GM19099 (cell line): ENCODE data around the gene TNS3.

Experiments
- POLR2A ChIP-seq: IDR thresholded peaks from 3 replicates; pipeline ENCODE4 v1.6.1; 2011; ENCODE audit warnings: low read depth; ENCODE audit not compliant: insufficient read length; ENCODE audit errors: extremely low read depth

The TNS3 gene

DNA sequence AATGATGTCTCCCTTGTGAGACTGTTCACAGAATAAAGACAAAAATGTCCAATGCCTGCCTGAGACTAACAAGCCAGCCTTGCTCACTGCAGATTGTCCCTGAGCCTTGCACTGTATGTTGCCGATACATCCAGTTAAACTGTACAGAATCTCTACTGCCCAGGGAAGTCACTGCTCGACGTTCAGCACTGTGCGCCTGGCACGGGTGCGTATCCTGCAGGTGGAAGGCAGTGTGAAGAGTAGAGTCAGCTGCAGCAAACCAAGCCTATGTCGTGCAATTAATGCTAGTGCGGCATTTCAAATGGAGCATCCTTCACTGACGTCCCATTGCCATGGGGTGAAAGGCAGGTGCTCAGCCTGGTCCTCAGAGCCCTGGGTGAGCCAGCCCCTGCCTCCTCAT lies 132.9 kb downstream of the TNS3 start:
- no peak for TF ChIP-seq POLR2A

DNA sequence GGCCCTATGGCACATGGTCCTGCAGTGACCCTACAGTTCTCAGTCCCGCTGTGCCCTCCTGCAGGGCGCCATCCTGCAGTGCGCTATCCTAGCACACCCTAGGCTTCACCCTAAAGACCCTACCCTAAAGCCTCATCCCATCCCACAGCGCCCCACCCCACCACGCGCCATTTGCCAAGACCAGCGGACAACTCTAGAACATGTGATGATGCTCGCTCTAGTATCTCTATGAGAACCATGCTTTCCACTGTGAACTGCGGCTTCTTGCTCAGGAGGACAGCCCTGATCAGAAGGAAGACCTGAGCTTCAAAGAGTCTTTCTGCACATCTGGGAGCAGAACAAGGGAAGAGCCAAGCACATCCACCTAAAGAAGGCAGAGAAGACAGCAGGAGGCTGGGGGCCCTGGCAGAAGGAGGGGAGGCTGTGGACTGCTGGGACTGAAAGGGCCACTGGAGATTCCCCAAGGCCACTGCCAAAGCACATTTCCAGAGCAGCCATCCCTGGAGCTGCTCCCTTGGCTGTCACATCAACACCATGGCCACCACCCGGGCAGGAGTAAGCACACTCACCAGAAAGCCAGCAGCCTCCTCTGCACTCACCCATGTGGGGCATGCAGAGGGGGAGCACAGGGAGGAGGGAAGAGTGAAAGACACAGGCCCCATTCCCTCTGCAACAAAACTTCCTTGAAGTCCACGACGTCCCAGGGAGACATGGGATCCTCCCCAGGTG lies 134.1 kb downstream of the TNS3 start:
- no peak for TF ChIP-seq POLR2A

- TF ChIP-seq POLR2A, result no peak
These were observed 134.9 kb downstream of the TNS3 start for GRCh38 chr7:47446871-47447466.

GRCh38 chr7:47444376-47445098 lies 137.4 kb downstream of the TNS3 start:
- TF ChIP-seq POLR2A, result no peak

- TF ChIP-seq POLR2A, result no peak
These were observed 138.9 kb downstream of the TNS3 start for GRCh38 chr7:47443049-47443448.

DNA sequence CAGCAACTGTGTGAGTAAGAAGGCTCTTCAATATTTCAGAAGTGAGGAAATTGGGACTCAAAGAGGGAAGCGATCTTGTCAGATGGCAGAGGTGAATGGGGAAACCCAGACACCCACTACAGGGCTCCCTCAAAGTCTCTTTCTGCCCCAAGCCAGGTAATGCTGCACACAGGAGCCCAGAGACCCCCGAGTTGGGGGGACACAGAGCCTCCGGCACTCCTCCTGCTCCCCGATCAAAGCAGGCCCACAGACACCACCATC lies 139.4 kb downstream of the TNS3 start:
- TF ChIP-seq POLR2A, result no peak

DNA sequence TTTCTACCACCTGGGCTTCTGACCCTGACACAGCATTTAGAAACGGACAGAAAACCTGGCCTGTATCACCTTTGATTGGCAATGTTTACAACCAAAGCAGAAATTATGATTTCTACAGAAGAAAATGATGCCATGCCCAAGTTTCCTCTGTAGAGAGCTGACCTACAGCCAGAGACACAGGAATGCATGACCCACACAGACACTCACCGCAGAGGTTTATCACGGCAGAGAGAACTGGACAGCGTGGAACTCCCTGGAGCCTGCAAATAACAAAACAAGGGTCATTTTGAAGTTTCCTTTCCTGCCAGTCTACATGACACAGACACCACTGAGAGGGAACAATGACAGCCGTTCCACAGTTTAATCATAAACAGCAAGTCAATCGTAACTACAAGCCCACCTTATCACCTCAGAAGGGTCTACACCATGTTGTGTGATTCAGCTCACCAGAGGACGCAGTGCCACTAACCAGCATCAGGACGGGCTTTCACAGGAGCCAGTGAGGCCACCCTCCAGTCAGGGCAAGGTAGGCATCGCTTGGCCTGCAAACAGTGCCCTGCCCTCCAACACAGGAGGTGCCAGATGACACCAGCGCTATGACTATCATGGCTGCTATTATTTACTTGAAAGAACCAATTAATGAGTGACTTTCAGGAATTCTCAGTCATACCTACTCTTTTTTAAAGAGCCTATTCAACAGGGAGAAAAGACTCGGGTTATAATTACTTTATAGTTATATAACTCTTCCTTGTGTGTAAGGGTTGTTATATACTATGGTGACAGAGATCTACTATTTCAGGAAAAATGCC lies 139.9 kb downstream of the TNS3 start:
- TF ChIP-seq POLR2A, result no peak

DNA sequence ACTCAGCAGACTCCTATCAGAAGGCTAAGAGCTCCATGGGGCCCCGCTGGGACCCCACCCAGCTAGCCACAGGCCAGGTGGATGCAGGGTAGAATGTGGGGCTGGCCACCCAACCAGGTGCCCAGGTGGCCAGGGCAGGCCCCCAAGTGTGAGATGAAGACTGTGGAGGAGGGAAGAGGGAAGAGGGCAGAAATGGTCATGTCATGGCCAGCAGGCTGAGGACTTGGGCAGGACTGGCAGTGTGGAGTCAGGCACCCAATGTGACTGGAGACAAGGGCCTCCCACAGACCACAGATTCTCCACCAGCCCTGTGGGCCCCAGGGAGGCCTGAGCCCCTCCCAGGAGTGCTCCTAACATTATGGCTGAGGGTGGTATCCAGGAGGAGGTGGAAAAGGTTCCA lies 141.6 kb downstream of the TNS3 start:
- TF ChIP-seq POLR2A, result no peak

DNA sequence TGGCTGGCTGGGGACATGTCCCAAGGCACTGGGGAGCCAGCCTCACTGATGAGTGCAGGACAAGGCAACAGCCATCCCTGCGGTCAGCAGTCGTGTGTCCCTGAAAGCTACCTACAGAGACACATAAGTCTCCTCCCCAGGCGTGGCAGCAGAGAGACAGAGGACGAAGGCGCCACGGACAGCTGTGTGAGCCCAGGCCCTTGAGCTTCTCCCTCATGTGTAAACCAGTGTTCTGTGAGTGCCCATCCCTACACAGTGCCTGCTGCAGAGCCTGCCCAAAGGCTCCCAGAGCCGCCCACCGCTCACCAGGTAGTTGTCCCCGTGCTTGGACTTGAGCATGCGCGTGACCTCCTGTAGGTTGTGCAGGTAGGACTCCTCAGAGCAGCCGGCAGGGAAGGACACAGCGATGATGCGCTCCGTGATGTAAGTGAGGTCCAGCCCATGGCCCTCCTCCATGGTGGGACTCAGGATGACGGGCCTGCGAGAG lies 142.7 kb downstream of the TNS3 start:
- TF ChIP-seq POLR2A, result no peak

DNA sequence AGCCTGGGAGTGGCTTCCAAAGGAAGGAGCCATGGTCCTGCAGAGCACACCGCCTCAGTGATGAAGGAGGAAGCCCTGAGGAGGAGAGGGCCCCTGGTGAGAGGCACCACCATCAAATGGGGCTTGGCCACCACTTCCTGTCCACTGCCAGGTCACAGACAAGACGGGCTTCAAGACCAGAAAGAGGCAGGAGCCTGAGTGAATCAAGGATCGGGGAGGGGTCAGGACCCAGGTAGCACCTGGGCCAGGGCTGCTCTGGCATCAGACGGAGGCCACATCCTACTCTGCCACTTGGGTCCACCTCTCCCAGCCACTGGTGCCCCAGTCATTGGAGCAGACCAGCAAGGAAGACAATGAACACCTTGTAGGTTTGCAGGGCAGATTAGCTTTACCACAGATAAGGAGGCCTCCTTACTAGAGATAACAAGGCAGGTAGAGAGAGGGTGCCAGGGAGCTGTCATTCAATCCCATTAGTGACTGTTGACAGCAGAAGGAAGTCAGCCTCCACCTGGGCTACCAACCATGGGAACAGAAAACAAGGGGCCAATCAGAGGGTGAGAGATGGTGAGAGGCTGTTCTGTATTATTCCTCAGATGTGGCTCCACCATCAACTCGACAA lies 143.4 kb downstream of the TNS3 start:
- no peak for TF ChIP-seq POLR2A

GRCh38 chr7:47435889-47436312 lies 146.0 kb downstream of the TNS3 start:
- TF ChIP-seq POLR2A, result no peak

DNA sequence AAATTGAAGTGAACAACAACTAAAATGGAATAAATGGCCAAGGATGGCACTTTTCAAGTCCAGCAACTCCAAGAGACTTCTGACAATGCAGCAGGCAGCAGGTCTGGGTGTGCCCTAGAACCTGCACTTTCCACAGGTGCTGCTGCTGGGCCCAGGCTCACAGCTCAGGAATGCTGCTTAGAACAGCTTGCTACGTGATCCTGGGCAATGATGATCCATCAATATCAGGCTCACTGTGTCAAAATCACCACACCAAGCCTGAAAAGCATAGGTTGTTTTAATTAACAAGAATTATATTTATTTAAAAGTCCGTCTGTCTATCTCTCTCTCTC lies 148.4 kb downstream of the TNS3 start:
- TF ChIP-seq POLR2A, result no peak

GRCh38 chr7:47432671-47433563 lies 149.0 kb downstream of the TNS3 start:
- no peak for TF ChIP-seq POLR2A

DNA sequence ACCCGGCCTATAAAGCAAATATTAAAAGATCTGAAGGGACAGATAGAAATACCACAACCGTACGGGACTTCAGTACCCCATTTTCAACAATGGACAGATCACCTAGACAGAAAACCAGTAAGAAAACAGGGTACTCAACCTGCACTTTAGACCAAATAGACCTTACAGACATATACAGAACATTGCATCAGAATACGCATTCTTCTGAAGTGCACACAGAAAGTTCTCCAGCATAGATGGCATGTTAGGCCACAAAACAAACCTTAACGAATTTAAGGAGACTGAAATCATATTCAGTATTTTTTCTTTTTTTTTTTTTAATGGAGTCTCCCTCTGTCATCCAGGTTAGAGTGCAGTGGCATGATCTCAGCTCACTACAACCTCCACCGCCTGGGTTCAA lies 151.5 kb downstream of the TNS3 start:
- TF ChIP-seq POLR2A, result no peak

DNA sequence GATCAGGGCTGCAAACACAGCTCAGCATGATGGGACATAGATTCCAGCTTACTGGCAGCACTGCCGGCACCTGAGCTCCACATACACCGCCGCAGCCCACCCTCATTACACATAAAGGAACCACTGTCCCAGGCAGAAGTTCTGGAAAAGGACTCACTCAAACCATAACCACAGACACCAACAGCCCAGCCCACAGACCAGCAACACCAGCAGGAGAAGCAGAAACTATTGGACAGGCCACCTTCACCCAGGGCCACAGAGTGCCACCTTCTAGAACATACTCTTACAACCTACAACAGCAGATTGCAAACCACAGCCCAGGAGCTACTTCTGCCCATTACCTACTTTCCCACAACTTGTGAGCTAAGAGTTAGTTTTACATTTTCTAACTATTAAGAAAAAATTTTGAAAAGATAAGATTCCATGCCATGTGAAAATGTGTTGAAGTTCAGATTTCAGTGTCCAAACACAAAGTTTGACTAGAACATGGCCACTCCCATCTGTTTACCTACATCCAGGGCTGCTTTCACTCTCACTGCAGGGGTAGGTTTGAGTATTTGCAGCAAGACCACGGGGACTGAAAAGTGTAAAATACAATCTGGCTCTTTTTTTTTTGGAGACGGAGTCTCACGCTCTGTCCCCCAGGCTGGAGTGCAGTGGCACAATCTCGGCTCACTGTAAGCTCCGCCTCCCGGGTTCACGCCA lies 153.0 kb downstream of the TNS3 start:
- TF ChIP-seq POLR2A, result no peak
